ENCODE data around the gene EXOC2.

GRCh38 chr6:530425-530824 is 162.5 kb downstream of the EXOC2 start:
- TF ChIP-seq POLR2AphosphoS5 (IDR thresholded peaks at IDR 0.05; ENCODE audit: low read depth, low read length) (no peak), TAF1 (IDR thresholded peaks at IDR 0.05; ENCODE audit: low read depth, low read length) (no peak), POLR2A (IDR thresholded peaks at IDR 0.05; ENCODE audit: low read depth, low read length) (no peak), SPI1 (IDR thresholded peaks at IDR 0.05; ENCODE audit: low read depth, low read length) (no peak), POU2F2 (IDR thresholded peaks at IDR 0.05; ENCODE audit: low read depth, low read length) (no peak), PAX5 (IDR thresholded peaks at IDR 0.05; ENCODE audit: insufficient read depth, low read length, severe bottlenecking) (no peak)
